OCI-LY1 (cell line): ENCODE data around the gene NIM1K.

Experiments used
- H2AFZ ChIP-seq: fragments of 200-600 bp; sonication (generic), shearing (Covaris generic); 2 replicates; pipeline ENCODE4 v1.6.0; 2014; ENCODE audit warnings: antibody characterized with exemption, mild to moderate bottlenecking, low read length
- H3F3A ChIP-seq: fragments of 200-600 bp; sonication (generic), shearing (Covaris generic); 2 replicates; pipeline ENCODE4 v1.6.0; 2014; ENCODE audit warnings: mild to moderate bottlenecking, antibody characterized with exemption, low read length, moderate library complexity; ENCODE audit not compliant: insufficient read depth
- H3K27ac ChIP-seq: fragments of 200-600 bp; sonication (generic); 2 replicates; pipeline ENCODE4 v1.5.1; 2014; ENCODE audit warnings: low read length, mixed run types, mild to moderate bottlenecking, low read depth; ENCODE audit not compliant: poor library complexity, severe bottlenecking
- H3K27me3 ChIP-seq: fragments of 200-600 bp; sonication (generic); 2 replicates; pipeline ENCODE4 v1.6.0; 2014; ENCODE audit warnings: antibody characterized with exemption, mild to moderate bottlenecking, low read length, moderate library complexity; ENCODE audit not compliant: insufficient read depth
- H3K36me3 ChIP-seq: fragments of 200-600 bp; sonication (generic); 2 replicates; pipeline ENCODE4 v1.6.1; 2014; ENCODE audit warnings: mild to moderate bottlenecking, antibody characterized with exemption, low read length, moderate library complexity, mixed read lengths; ENCODE audit not compliant: insufficient read depth
- H3K4me1 ChIP-seq: fragments of 200-600 bp; sonication (generic); 2 replicates; pipeline ENCODE4 v1.5.1; 2014; ENCODE audit warnings: mild to moderate bottlenecking, low read length, moderate library complexity; ENCODE audit not compliant: insufficient read depth, severe bottlenecking
- H3K4me2 ChIP-seq: fragments of 200-600 bp; sonication (generic), shearing (Covaris generic); 2 replicates; pipeline ENCODE4 v1.6.1; 2014; ENCODE audit warnings: low read length
- H3K4me3 ChIP-seq: fragments of 200-600 bp; sonication (generic); 2 replicates; pipeline ENCODE4 v1.5.1; 2014; ENCODE audit warnings: low read length, low read depth, mild to moderate bottlenecking, mixed read lengths; ENCODE audit not compliant: poor library complexity, severe bottlenecking
- H3K79me2 ChIP-seq: fragments of 200-600 bp; shearing (Covaris generic); 2 replicates; pipeline ENCODE4 v1.6.1; 2016; ENCODE audit warnings: mixed run types, low read length, mixed read lengths; ENCODE audit not compliant: insufficient read depth
- H3K9ac ChIP-seq: fragments of 200-600 bp; sonication (generic), shearing (Covaris generic); 2 replicates; pipeline ENCODE4 v1.6.1; 2014; ENCODE audit warnings: mild to moderate bottlenecking, low read length, mixed read lengths
- H3K9me2 ChIP-seq: fragments of 200-600 bp; sonication (generic), shearing (Covaris generic); 2 replicates; pipeline ENCODE4 v1.6.1; 2014; ENCODE audit warnings: low read depth, mild to moderate bottlenecking, low read length, mixed read lengths
- H3K9me3 ChIP-seq: fragments of 200-600 bp; shearing (Covaris generic); 2 replicates; pipeline ENCODE4 v1.6.1; 2014; ENCODE audit warnings: low read length, mixed read lengths
- H4K20me1 ChIP-seq: fragments of 200-600 bp; sonication (generic), shearing (Covaris generic); 2 replicates; pipeline ENCODE4 v1.6.0; 2016; ENCODE audit warnings: mild to moderate bottlenecking, low read length; ENCODE audit not compliant: insufficient read depth
- CTCF ChIP-seq: fragments of 200-600 bp; sonication (generic), shearing (Covaris generic); IDR thresholded peaks from 2 replicates; pipeline ENCODE4 v1.5.1; 2017; ENCODE audit warnings: mild to moderate bottlenecking, antibody characterized with exemption, low read length, moderate library complexity, mixed read lengths
- EZH2 ChIP-seq: fragments of 200-600 bp; sonication (generic), shearing (Covaris generic); IDR thresholded peaks from 2 replicates; pipeline ENCODE4 v1.8.0; 2017; ENCODE audit warnings: borderline replicate concordance, mixed run types, mild to moderate bottlenecking, antibody characterized with exemption, low read length, moderate library complexity, mixed read lengths

The NIM1K gene

GRCh38 chr5:43191740-43192557, at the start of gene NIM1K:
NIM1K (plus strand) TSS chr5:43192225; CDS start chr5:43245776, 53,551 bp downstream.
- Histone ChIP-seq H3K9me3 (no peaks in the 10 kb centered on the region), H3K4me1 (peaks cover 10% of the 10 kb centered on the region), H3K27ac (no peak within 1 kb of the TSS), H3K27me3 (no peaks in the 10 kb centered on the region; the same call in 1 of the 2 replicates), H3K9me2 (no peaks in the 10 kb centered on the region), H3F3A (no peaks in the 10 kb centered on the region; the same call in 1 of the 2 replicates), H3K36me3 (no peaks in the 10 kb centered on the region), H3K9ac (no peak within 1 kb of the TSS), H4K20me1 (no peaks in the 10 kb centered on the region), H2AFZ (no peak within 1 kb of the TSS), H3K4me2 (peak within 1 kb of the TSS; percentile 56), H3K4me3 (peak within 1 kb of the TSS; percentile 44), H3K79me2 (no peaks in the 10 kb centered on the region)
- TF ChIP-seq CTCF (no peak), EZH2 (no peak)

GRCh38 chr5:43145071-43145470, 47.0 kb upstream of the NIM1K start:
- TF ChIP-seq EZH2 (no peak), CTCF (no peak)
- H3K27me3 ChIP-seq = no peaks in the 10 kb centered on the region
- no peaks in the 10 kb centered on the region for H3K9me3 ChIP-seq
- peaks cover 74% of the 10 kb centered on the region for H3K36me3 ChIP-seq
- no peaks in the 10 kb centered on the region for H3K9me2 ChIP-seq
- H2AFZ ChIP-seq = no peak overlapping the region
- no peak overlapping the region for H3K4me2 ChIP-seq
- H3K4me3 ChIP-seq = no peak overlapping the region
- no peak overlapping the region for H3K9ac ChIP-seq
- no peaks in the 10 kb centered on the region for H3F3A ChIP-seq
- no peaks in the 10 kb centered on the region for H4K20me1 ChIP-seq
- H3K79me2 ChIP-seq = peaks cover 5% of the 10 kb centered on the region; the same call in 1 of the 2 replicates
- no peak overlapping the region for H3K27ac ChIP-seq
- no peaks in the 10 kb centered on the region for H3K4me1 ChIP-seq

GRCh38 chr5:43146958-43147357, 45.1 kb upstream of the NIM1K start:
- no peak for TF ChIP-seq CTCF
- no peak for TF ChIP-seq EZH2

More at GRCh38 chr5:43146958-43147357, 45.1 kb upstream of the NIM1K start:
- Histone ChIP-seq H3K9me2 (no peaks in the 10 kb centered on the region), H3K9me3 (no peaks in the 10 kb centered on the region), H3K27me3 (no peaks in the 10 kb centered on the region), H3K27ac (no peak overlapping the region), H3F3A (no peaks in the 10 kb centered on the region), H2AFZ (no peak overlapping the region), H3K79me2 (peaks cover 5% of the 10 kb centered on the region), H3K4me3 (no peak overlapping the region), H3K9ac (no peak overlapping the region), H3K36me3 (peaks cover 68% of the 10 kb centered on the region), H3K4me2 (no peak overlapping the region), H3K4me1 (no peaks in the 10 kb centered on the region), H4K20me1 (no peaks in the 10 kb centered on the region)
